ENCODE data around the gene OAF.

DNA sequence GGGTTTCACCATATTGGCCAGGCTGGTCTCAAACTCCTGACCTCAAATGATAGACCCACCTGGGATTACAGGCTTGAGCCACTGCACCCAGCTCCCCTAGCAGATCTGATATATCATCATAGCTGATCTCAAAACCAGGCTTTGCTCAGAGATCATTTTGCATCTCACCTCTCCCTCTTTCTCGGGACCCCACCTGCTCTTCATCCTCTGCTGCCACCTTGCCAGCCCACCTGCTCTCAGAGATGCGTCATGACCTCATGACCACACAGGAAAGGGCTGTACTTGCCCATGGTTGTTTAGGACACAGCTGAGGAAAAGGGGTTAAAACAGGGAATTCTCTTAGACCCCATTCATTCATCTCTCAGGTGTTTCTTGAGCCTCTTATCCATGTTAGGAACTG lies 56.5 kb downstream of the OAF start:
- TF ChIP-seq, protein P1, sequence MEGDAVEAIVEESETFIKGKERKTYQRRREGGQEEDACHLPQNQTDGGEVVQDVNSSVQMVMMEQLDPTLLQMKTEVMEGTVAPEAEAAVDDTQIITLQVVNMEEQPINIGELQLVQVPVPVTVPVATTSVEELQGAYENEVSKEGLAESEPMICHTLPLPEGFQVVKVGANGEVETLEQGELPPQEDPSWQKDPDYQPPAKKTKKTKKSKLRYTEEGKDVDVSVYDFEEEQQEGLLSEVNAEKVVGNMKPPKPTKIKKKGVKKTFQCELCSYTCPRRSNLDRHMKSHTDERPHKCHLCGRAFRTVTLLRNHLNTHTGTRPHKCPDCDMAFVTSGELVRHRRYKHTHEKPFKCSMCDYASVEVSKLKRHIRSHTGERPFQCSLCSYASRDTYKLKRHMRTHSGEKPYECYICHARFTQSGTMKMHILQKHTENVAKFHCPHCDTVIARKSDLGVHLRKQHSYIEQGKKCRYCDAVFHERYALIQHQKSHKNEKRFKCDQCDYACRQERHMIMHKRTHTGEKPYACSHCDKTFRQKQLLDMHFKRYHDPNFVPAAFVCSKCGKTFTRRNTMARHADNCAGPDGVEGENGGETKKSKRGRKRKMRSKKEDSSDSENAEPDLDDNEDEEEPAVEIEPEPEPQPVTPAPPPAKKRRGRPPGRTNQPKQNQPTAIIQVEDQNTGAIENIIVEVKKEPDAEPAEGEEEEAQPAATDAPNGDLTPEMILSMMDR (IDR thresholded peaks at IDR 0.05), result no peak
- TF ChIP-seq POLR2A (IDR thresholded peaks at IDR 0.05), result no peak

All from heart left ventricle (tissue), 13 donors.